ENCODE data around the gene SLC4A5. TPM values are rescaled to one million over a fixed set of nuclear protein-coding genes. Genes with fewer than 3 reads are reported as not detected.

Gene SLC4A5
- total RNA-seq, 2 experiments from 2014 or later = 1.8 to 2.0 TPM

GRCh38 chr2:74390606-74391005, 47.4 kb upstream of the SLC4A5 start:
- ChIA-PET POLR2A (interaction anchor here (0.7 to 2.2 kb wide), 4 partner anchors 9 to 242 kb away, joined by 3 to 9 read pairs (median 3); partner anchors contain the start of genes BOLA3, C2orf81 and WDR54), CTCF (interaction anchor here (1.0 to 3.1 kb wide), 21 partner anchors 9 to 609 kb away, joined by 3 to 22 read pairs (median 4); partner anchors contain the start of genes CCDC142, DCTN1, INO80B and TTC31)
- ATAC-seq = no peak
- DNase-seq = no peak
- Mint-ChIP-seq H3K27me3 (no peaks in the 10 kb centered on the region), H3K36me3 (ENCODE audit: low read depth) (no peaks in the 10 kb centered on the region), H3K4me3 (peak overlapping the region; percentile 86), H3K27ac (no peak overlapping the region), H3K9me3 (no peaks in the 10 kb centered on the region), H3K4me1 (ENCODE audit: low read depth) (peaks cover 2% of the 10 kb centered on the region)
- intact Hi-C loops (cut with micrococcal nuclease) = loop anchor here (10.0 kb wide), 1 partner anchor 136 kb away; no protein-coding TSS in a partner anchor
- no peak for TF ChIP-seq CTCF (IDR thresholded peaks at IDR 0.05)

- no peaks in the 10 kb centered on the region for H3K27me3 Mint-ChIP-seq
- intact Hi-C loops (cut with micrococcal nuclease) = no loop called here
- ChIA-PET POLR2A (no interaction called here), CTCF (interaction anchor here (1.1 to 2.2 kb wide), 2 partner anchors 12 to 52 kb away, joined by 3 to 8 read pairs; no protein-coding TSS in a partner anchor)
- TF ChIP-seq CTCF (IDR thresholded peaks at IDR 0.05) = no peak
- DNase-seq (no peak), ATAC-seq (no peak)
- H3K36me3 Mint-ChIP-seq (ENCODE audit: low read depth) = no peaks in the 10 kb centered on the region
- no peak overlapping the region for H3K27ac Mint-ChIP-seq
- no peaks in the 10 kb centered on the region for H3K9me3 Mint-ChIP-seq
- H3K4me3 Mint-ChIP-seq = no peak overlapping the region
- peaks cover 5% of the 10 kb centered on the region for H3K4me1 Mint-ChIP-seq (ENCODE audit: low read depth)
Measured at GRCh38 chr2:74387346-74387745, 44.1 kb upstream of the SLC4A5 start.

GRCh38 chr2:74385396-74385795, 42.2 kb upstream of the SLC4A5 start:
- CTCF ChIA-PET = interaction anchor here (0.9 to 1.6 kb wide), 3 partner anchors 16 to 136 kb away, joined by 3 to 7 read pairs (median 3); no protein-coding TSS in a partner anchor
- ATAC-seq = no peak
- no peak for DNase-seq
- TF ChIP-seq CTCF (IDR thresholded peaks at IDR 0.05) = no peak
- Mint-ChIP-seq H3K36me3 (ENCODE audit: low read depth) (no peaks in the 10 kb centered on the region), H3K4me1 (ENCODE audit: low read depth) (peaks cover 18% of the 10 kb centered on the region), H3K4me3 (no peak overlapping the region), H3K9me3 (no peaks in the 10 kb centered on the region), H3K27ac (no peak overlapping the region), H3K27me3 (no peaks in the 10 kb centered on the region)
- intact Hi-C loops (cut with micrococcal nuclease) = no loop called here
- POLR2A ChIA-PET = interaction anchor here (0.6 to 0.8 kb wide), 2 partner anchors 73 to 160 kb away, joined by 3 read pairs; partner anchors contain the start of gene WBP1

GRCh38 chr2:74384051-74384450, 40.8 kb upstream of the SLC4A5 start:
- no peaks in the 10 kb centered on the region for H3K27me3 Mint-ChIP-seq
- ChIA-PET CTCF (no interaction called here), POLR2A (no interaction called here)
- DNase-seq = no peak
- H3K4me1 Mint-ChIP-seq (ENCODE audit: low read depth) = peaks cover 24% of the 10 kb centered on the region
- H3K9me3 Mint-ChIP-seq = no peaks in the 10 kb centered on the region
- TF ChIP-seq CTCF (IDR thresholded peaks at IDR 0.05) = no peak
- H3K36me3 Mint-ChIP-seq (ENCODE audit: low read depth) = no peaks in the 10 kb centered on the region
- no peak for ATAC-seq
- intact Hi-C loops (cut with micrococcal nuclease) = no loop called here
- H3K27ac Mint-ChIP-seq = no peak overlapping the region
- H3K4me3 Mint-ChIP-seq = no peak overlapping the region

- intact Hi-C loops (cut with micrococcal nuclease) = no loop called here
- no peak for TF ChIP-seq CTCF (IDR thresholded peaks at IDR 0.05)
- peaks cover 29% of the 10 kb centered on the region for H3K4me1 Mint-ChIP-seq (ENCODE audit: low read depth)
- H3K4me3 Mint-ChIP-seq = no peak overlapping the region
- H3K9me3 Mint-ChIP-seq = no peaks in the 10 kb centered on the region
- ATAC-seq = no peak
- DNase-seq = no peak
- ChIA-PET POLR2A (no interaction called here), CTCF (interaction anchor here (2.2 kb wide), 1 partner anchor 8 kb away, joined by 17 read pairs; no protein-coding TSS in a partner anchor)
- H3K36me3 Mint-ChIP-seq (ENCODE audit: low read depth) = no peaks in the 10 kb centered on the region
- no peak overlapping the region for H3K27ac Mint-ChIP-seq
- no peaks in the 10 kb centered on the region for H3K27me3 Mint-ChIP-seq
Measured at GRCh38 chr2:74383254-74383653, 40.0 kb upstream of the SLC4A5 start.
